ENCODE data around the gene GAREM2. TPM values are rescaled to one million over a fixed set of nuclear protein-coding genes. Genes with fewer than 3 reads are reported as not detected.
A peak's percentile ranks its signal among the peaks of the same experiment; 100 is the strongest.
"Not testable (repeated sequence)": the region's sequence is repeated elsewhere in the genome, so short reads cannot be mapped to it uniquely, and the experiment has no call there.

GAREM2 gene
- polyA plus RNA-seq (ENCODE audit: insufficient read length in 12 of 12), result 10 to 100 TPM in 1 of 12 donors, 1 to 10 TPM in 10, not detected in 1; 2.7 to 17.1 (median 5.3) TPM
- long read RNA-seq, donor 1, result 0 reads
- long read RNA-seq, donor 2, result 0 reads
- long read RNA-seq, donor 3, partial matches to known transcripts, result 5 of 6 reads
- long read RNA-seq, donor 3, other reads (novel, unspliced or antisense), result 0 of 6 reads
- long read RNA-seq, donor 4, result 0 reads
- long read RNA-seq, donor 5, full-length matches to known transcripts, result 1 of 617 reads
- long read RNA-seq, donor 5, partial matches to known transcripts, result 485 of 617 reads
- long read RNA-seq, donor 5, other reads (novel, unspliced or antisense), result 131 of 617 reads
- long read RNA-seq, donor 6, result 0 reads
- long read RNA-seq, donor 7, result 0 reads
- long read RNA-seq, donor 8, result 0 reads
- long read RNA-seq, donor 9, result 0 reads
- long read RNA-seq, donor 10, partial matches to known transcripts, result 136 of 193 reads
- long read RNA-seq, donor 10, other reads (novel, unspliced or antisense), result 57 of 193 reads
- long read RNA-seq, donor 11, result 0 reads

GRCh38 chr2:26172871-26173775 lies at the start of gene GAREM2:
Gene GAREM2, plus strand, starts transcription at chr2:26173088. Its CDS starts 133 bp downstream, at chr2:26173221.
- DNase-seq, result no peak

GRCh38 chr2:26123426-26123825 lies 49.5 kb upstream of the GAREM2 start:
- no peak for DNase-seq

- DNase-seq, result no peak
Observed at GRCh38 chr2:26126074-26126473, 46.8 kb upstream of the GAREM2 start.

- no peak for DNase-seq
Observed at GRCh38 chr2:26128176-26128575, 44.7 kb upstream of the GAREM2 start.

GRCh38 chr2:26130763-26131162 lies 42.1 kb upstream of the GAREM2 start:
- DNase-seq, result no peak

- no peak for DNase-seq
Observed at GRCh38 chr2:26136451-26136850, 36.4 kb upstream of the GAREM2 start.

- no peak for DNase-seq
Observed at GRCh38 chr2:26139269-26140183, 33.4 kb upstream of the GAREM2 start.

GRCh38 chr2:26141145-26141769 lies 31.6 kb upstream of the GAREM2 start:
- DNase-seq, result no peak

- DNase-seq, result no peak
Observed at GRCh38 chr2:26144031-26144430, 28.9 kb upstream of the GAREM2 start.

GRCh38 chr2:26144953-26145680 lies 27.8 kb upstream of the GAREM2 start:
- peak; percentile 59 for DNase-seq

GRCh38 chr2:26148501-26148900 lies 24.4 kb upstream of the GAREM2 start:
- no peak for DNase-seq

- no peak for DNase-seq
Observed at GRCh38 chr2:26150243-26150642, 22.6 kb upstream of the GAREM2 start.

- DNase-seq, result no peak
Observed at GRCh38 chr2:26157580-26157979, 15.3 kb upstream of the GAREM2 start.

- DNase-seq, result no peak
Observed at GRCh38 chr2:26161926-26162325, 11.0 kb upstream of the GAREM2 start.

GRCh38 chr2:26162963-26163362 lies 9.9 kb upstream of the GAREM2 start:
- no peak for DNase-seq

- DNase-seq, result no peak
Observed at GRCh38 chr2:26164231-26164630, 8.7 kb upstream of the GAREM2 start.

GRCh38 chr2:26164641-26165211 lies 8.2 kb upstream of the GAREM2 start:
- DNase-seq, result no peak

- DNase-seq, result no peak
Observed at GRCh38 chr2:26165403-26165802, 7.5 kb upstream of the GAREM2 start.

- not testable (repeated sequence) for DNase-seq
Observed at GRCh38 chr2:26166541-26166940, 6.3 kb upstream of the GAREM2 start.

- DNase-seq, result no peak
Observed at GRCh38 chr2:26168785-26169184, 4.1 kb upstream of the GAREM2 start.

All from muscle of arm (tissue), 14 donors.